NCI-H2196 (cell line): ENCODE data around the gene MOB2.
A peak's percentile ranks its signal among the peaks of the same experiment; 100 is the strongest.

ENCODE experiments used
- DNase-seq: peaks from one replicate; lab custom pipeline; 2025; ENCODE audit not compliant: unreplicated experiment; lab: John Stamatoyannopoulos, UW

Gene MOB2

DNA sequence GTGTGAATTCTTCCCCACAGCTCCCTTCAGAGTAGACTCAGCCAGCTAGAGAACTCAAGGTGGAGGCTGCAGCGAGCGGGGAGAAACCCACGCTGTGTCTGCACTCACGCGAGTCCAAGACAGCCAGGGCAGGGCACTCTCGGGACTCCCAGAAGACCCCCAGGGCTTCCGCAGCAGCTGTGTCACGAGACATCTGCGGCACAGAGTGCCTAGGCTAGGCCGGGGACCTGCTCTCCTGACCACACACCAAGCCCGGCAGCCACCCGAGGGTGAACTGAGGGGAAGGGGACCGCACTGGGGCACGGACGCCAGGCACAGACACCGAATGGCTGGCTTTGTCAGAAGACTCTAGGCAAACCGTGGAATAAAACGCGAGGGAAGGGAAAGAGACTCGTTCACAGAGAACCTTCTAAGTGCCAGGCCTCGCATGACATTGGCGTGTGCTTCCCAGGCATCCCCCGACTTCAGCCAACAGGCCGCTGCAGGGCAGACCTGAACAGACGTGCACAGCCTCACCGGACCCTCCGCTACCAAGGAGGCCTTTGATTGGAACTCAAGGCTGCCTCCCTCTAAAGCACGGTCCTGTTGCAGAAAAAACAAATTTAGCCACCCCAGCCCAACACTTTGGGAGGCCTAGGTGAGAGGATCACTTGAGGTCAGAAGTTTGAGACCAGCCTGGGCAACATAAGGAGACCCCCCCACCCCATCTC is 18.2 kb upstream of the MOB2 start:
- no peak for DNase-seq

DNA sequence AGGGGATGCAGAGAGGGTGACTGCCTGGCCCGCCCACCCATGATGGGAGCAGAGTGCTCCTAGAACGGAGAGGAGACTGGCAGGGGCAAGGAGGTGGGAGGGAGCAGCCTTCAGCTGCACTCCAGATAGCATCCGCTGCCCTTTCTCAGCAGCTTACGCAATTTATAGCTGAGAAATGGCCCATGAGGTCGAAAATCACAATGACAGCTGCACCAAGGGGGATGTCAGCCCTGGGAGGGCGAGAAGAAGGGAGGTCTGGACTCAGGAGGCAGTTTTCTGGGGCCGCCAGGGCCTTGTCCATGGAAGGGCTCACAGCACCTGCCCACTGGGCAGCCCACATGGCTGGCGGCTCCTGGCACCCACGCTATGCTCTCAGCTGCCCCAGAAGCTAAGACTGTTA is 17.6 kb upstream of the MOB2 start:
- DNase-seq, result no peak

DNA sequence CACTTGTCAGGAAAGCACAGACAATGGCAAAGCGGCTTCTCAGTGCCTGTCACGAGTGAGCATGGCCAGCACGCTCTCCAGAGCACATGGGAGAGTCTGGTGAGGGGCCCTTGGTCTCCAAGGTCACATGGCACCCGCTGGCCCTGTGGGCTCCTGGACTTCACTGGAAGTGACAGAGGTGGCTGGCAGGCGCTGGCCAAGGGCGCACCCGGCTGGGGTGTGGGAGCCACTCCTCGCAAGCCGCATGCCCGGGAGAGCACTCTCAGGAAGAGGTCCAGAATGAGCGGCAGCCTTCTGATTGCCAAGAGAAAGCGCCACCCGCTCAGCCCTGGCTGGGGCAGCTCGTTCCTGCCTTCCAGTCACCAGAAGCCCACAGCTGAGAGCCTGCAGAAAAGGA is 17.1 kb upstream of the MOB2 start:
- no peak for DNase-seq

DNA sequence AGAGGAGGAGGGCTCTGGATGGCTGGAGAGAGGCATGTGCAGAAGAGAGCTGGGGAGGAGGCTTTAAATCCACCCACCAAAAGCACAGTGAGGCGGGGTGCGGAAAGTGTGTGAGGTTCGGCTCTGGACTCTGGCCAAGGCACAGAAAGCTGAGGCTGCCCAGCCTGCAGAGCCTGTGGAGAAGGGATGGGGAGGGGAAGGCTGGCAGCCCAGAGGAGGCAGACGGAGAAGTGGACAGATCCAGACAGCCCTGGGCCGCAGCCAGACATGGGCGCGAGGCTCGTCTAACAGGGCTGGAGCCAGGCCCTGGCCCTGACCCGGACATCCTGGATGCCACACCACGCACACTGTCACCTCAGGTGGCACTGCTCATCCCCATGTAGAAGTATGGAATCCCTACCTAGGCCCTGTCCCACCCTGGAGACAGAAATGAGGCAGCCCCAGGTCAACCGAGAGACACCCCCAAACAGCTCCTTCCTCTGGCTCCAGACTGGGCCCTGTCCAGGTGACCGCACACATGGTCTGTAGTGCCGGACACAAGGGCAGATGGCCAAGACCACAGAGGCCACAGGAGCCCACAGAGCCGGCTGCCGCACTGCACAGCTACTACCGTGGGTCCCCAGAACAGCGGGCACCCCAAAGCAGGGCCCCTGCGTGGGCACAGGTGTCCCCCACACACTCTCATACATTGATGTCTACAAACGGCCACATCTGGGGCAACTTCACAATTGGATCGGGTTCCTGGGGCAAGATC is 16.6 kb upstream of the MOB2 start:
- peak; percentile 57 for DNase-seq

DNA sequence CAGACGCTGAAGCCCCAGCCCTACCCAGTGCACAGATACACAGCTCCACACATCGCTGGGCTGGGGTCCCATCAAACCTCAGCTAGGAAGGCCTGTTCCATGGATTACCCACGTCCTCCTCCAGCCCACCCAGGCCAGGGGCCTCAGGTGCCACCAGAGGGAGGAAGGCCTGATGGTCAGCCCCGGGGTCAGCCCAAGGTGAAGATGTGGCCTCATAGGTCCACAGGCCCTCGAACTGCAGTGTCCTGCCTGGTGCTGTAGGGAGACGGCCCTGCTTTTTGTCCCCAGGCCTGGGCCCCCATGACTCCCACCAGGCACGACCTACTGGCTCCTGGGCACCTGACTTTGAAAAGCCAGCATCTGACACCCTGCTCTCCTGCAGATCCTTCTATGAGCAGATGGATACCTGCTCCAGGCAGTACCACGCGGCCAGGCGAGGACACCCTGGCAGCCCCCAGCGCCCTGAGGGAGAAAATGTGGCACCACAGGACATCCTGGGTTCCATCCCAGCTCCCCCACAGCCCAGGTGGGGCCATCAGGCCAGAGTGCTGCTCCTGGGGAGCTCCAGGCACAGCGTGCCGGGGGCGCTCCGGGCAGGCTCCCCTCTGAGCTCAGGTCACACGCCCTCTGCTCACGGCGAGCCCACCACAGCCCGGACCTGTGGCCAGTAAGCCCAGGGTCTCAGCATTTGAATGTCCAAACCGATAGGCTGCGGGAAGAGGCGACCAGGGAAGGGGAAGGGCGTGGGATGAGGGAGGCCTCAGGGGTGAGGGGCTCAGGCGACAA is 15.8 kb upstream of the MOB2 start:
- no peak for DNase-seq

DNA sequence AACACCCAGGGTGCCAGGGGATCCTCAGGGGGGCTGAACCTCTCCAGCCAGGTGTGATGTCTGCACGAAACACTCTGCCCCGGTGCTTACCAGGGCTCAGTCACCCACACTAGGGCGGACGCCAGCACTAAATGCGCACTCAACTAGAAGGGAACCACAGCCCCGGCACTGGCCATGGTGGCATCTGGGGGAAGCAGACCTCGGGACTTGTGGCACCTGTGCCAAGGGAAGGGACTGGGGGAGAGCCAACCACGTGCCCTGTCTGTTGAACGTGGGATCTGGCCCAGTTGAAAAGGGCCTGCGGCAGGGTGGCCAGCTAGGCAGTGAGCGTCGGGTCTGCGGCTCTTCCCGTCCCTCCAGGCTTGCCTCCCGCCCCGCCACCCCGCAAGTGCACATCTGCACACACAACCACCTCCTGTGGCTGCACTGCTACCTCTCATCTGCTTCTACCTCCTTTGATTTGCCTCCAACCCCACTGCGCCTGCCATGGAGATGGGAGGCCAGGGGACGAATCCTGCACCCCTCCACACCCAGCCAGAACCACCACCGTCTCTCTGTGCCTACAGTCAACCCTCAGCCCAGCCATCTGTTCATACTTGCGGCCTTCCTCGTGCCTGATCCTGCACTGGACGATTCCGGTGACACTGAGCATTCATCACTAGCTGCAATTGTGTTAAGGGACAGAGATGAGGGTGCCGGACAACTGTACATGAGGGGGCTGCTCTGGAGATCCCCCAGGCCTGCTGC is 15.0 kb upstream of the MOB2 start:
- DNase-seq, result no peak

DNA sequence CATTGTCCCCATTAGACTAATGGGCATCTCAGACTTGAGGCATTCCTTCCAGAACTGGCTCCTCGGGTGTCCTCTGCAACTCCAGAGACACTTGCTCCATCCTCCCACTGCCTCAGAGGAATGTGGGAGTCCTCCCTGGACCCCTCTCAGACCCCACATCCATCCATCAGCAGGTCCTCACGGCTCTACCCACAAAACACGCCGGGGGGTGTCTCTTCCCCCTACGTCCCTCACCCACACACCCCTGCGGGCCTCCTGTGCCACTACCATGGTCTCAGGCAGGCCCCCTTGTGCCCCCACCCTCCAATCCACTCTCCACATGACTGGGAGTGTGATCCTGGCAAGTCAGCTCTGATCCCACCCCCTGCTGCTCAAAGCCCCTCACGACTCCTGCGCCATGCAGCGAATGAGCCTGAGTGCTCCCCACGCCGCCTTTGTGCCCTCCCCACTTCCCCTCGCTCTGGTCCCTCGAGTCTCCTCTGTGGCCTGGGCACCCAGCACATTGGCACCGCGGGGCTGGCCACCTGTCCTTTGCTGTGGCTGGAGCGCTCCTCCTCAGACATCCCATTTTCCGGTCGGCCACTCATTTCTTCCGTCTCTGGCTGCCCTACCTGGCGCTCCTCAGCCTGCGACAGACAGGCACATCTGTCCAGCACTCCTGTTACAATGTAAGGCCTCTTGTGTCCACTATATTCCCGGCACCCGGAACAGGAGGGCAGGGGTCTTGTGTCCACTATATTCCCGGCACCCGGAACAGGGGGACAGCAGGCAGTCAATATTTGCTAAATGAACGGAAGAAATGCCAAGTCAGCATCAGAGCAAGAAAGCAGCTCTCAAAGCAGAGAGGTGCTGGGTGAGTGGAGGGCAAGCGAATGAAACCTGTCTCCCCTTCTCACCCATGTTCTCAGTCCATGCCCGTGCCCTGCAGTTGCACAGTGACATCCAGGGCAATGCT is 14.2 kb upstream of the MOB2 start:
- DNase-seq, result no peak

DNA sequence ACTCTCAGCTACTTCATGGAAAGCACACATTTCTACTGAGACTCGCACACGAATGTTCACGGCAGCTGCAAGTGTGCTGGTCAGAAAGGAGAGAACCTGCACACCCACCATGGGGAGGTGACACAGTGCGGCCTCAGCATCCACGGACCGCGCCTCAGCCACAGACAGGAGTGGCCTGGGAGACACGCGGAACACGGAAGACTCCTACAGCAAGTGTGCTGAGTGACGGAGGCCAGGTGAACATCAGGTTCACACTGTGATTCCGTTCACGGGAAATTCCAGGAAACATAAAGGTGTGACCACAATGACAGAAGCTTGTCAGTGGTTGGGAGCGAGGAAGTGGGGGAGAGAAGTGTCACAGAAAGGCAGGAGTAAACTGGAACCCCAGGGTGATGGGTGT is 13.3 kb upstream of the MOB2 start:
- no peak for DNase-seq

DNA sequence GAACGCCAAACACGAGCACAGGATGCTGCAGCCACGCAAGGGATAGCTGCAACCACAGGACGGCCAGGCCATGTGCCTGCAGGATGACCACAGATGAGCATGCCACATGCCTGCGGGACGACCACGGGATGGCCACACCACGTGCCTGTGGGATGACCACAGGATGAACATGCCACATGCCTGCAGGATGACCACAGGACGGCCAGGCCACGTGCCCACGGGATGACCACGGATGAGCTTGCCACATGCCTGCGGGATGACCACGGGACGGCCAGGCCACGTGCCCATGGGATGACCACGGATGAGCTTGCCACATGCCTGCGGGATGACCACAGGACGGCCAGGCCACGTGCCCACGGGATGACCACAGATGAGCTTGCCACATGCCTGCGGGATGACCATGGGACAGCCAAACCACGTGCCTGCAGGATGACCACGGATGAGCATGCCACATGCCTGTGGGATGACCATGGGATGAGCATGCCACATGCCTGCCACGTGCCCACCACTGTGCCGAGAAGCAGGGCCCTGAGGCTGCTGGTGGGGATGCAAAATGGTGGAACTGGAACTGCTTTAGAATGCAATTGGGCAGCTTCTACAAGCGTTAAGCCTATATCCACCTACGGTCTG is 12.8 kb upstream of the MOB2 start:
- DNase-seq, result no peak

DNA sequence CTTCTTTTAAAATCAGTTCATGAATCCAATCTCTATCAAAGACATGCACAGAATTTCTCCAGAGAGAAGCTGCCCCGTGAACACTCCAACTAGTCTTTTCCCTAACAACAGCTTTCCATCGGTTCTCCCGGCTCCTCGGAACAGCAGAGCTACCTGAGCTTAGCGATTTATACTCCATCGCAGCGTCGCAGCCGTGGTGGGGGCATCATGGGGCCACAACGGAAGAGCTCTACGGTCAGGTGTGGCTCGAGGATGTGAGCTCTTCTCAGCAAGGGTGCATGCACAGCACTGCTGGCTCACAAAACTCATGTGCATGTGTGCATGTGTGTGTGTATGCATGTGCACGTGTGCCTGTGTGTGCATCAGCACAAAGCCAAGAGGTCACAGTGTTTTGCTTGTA is 11.7 kb upstream of the MOB2 start:
- DNase-seq, result no peak

DNA sequence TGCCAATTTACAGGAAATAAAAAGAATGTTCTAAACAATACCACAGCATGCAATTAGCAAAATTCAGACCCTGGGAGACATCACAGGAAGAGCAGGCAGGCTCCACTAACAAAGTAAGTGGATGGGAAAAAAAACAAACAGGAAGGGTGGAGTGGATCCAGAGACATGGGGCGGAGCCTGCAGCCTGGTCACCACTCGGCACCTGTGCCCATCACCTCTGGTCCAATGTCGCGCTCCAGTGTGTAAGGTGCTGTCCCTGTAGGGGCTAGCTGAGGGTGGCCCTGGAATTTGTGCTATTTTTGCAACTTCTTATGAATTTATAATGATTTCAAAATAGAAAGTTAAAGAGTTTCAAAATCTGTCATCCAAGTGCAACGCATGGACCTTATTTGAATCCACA is 11.0 kb upstream of the MOB2 start:
- no peak for DNase-seq

DNA sequence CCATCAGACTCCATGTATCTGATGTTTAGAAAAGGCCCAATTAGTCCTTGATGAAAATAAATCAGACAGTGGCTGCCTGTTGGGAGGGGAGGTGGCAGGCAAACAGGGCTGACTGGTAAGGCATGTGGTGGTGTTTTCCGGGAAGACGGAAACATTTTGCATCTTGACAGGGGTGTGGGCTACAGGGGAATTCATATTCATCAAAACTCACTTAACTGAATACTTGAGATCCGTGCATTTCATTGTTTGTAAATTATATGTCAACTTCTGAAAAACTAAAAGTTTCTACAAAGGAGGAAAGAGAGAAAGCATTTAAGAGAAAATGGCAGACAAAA is 10.1 kb upstream of the MOB2 start:
- no peak for DNase-seq

DNA sequence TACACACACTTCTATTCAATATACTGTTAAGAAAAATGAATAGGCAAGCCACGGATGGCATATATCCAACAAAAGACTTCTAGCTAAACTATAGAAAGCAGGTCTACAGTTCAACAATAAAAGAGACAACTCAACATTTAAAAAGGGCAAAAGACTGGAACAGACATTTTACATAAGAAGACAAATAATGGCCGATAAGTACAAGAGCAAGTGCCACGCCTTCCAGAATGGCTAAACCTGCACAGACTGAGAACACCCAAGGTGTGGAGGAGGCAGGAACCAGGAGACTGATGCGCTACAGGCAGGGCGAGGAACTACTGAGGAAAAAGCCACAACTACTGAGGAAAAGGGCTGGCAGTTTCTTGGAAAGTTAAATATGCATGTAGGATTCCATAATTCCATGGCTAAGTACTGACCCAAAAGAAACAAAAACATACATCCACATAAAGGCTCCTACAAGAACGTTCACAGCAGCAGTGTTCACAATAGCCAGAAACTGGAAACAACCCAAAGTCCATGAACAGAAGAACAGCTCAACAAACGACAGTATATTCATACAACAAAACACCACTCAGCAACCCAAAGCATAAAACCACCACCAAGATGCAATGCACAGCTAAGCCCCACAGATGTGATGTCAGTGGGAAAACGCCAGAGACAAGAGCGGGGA is 9.6 kb upstream of the MOB2 start:
- DNase-seq, result no peak

DNA sequence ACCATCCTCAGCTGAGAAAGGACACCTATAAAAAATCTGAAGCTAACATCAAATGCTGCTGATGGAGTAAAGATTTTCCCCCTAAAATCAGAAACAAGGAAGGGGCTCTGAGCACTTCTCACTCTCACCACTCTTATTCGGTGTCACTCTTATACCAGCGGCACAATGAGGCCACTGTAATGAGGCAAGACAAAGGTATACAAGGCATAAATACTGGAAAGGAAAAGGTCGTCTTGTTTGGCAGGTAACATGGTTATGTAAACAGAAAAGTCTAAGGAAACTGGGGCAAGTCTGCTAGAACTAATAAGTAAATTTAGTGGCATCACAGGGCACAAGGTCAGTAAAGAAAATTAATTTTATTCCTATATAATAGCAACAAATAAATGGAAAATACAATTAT is 8.1 kb upstream of the MOB2 start:
- DNase-seq, result no peak

DNA sequence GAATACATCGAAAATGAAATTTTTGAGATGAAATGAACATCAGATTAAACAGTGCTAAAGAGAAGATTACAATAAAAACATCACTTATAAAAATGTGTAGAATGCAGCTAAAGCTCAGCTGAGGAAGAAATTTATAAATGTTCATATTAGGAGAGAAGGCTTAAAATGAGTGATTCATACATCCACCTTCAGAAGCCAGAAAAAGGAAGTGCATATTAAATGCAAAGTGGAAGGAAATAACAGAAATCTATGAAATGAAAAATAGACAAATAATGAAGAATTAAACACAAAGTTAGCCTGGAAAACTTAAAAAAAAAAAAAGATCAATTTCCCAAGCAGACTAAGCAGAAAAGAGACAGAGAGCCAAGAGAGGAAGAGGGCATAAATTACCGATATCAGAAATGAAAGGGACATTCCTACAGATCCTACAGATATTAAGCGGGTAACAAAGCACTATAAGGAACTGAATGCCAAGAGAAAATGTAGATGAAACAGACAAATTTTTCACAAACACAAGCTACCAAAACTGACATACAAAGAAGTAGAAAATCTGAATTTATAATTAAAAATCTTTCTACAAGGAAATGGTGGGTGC is 7.2 kb upstream of the MOB2 start:
- DNase-seq, result no peak

DNA sequence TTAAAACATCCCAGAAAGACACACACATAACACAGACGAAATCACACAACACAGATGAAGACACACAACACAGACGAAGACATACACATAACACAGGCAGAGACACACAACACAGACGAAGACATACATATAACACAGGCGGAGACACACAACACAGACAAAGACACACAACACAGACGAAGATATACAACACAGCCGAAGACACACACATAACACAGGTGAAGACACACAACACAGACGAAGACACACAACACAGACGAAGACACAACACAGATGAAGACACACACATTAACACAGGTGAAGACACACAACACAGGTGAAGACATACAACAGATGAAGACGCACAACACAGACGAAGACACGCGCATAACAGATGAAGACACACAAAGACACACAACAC is 4.8 kb upstream of the MOB2 start:
- DNase-seq, result no peak

DNA sequence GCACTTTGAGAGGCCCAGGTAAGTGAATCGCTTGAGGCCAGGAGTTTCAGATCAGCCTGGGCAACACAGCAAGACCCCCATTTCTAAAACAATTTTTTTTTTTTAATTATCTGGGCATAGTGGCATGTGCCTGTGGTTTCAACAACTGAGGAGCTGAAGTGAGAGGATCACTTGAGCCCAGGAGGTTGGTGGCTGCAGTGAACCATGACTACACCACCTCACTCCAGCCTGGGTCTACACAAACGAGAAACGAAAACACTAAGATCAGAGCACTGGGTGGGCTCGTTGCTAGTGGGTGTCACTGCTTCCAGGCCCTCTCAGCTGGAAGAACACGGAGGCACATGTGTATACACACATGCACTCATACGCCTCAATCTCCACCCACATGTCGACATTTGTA is 4.1 kb upstream of the MOB2 start:
- no peak for DNase-seq

DNA sequence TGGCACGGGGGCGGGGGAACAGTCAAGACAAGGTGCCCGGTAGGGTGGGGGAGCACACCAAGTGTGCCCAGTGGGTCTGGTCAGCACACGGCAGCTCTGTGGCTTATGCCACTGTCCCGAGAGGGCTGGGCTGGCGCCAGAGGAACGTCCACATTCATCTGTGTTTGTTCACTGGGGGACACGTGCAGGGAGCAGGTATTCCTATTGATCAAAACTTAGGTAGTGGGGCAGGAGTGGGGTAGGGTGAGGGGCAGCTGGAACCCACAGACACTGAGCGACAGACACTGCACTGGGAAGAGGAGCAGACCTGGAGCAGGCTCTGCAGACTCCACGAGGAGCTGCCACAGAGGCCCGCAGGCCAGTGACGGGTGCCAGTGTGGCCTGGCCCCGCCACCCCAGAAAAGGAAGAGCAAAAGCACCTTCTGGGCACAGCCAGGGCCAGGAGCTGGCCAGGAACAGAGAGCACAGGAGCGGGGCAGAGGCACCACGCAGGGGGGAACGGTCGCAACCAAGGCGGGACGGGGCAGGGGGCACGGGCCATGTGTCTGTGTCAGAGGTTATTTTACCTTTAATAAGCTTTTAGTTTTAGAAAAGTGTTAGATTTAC is 2.1 kb upstream of the MOB2 start:
- no peak for DNase-seq
